GM12878 (cell line): ENCODE results near the gene SHB. TPM values are rescaled to one million over a fixed set of nuclear protein-coding genes. Genes with fewer than 3 reads are reported as not detected.

Experiments
- IRF4 ChIP-seq: IDR thresholded peaks from 2 replicates; pipeline ENCODE4 v1.6.1; 2011; ENCODE audit warnings: low read depth, low read length
- MTA2 ChIP-seq: fragments of 450-650 bp; IDR thresholded peaks from 2 replicates; pipeline ENCODE4 v1.6.1; 2016; ENCODE audit warnings: low read depth, mild to moderate bottlenecking, moderate library complexity
- REST ChIP-seq: IDR thresholded peaks from 2 replicates; pipeline ENCODE4 v1.6.1; 2012; ENCODE audit warnings: mild to moderate bottlenecking, low read depth, low read length
- SP1 ChIP-seq: IDR thresholded peaks from one replicate; pipeline ENCODE4 v1.6.1; 2011; ENCODE audit warnings: low read depth, low read length
- SUZ12 ChIP-seq: fragments of 200-600 bp; sonication (generic); IDR thresholded peaks from one replicate; pipeline ENCODE4 v1.6.1; 2018; ENCODE audit warnings: antibody characterized with exemption, mild to moderate bottlenecking; ENCODE audit not compliant: unreplicated experiment
- ZBTB33 ChIP-seq: fragments of 450-650 bp; IDR thresholded peaks from 2 replicates; pipeline ENCODE4 v1.6.1; 2017; ENCODE audit warnings: mild to moderate bottlenecking
- ZNF384 ChIP-seq: IDR thresholded peaks from 2 replicates; pipeline ENCODE4 v1.6.1; 2012; ENCODE audit warnings: low read depth, mild to moderate bottlenecking, low read length, improper control_type of control experiment, borderline replicate concordance
- polyA plus RNA-seq, 11 experiments: library from polyadenylated mRNA; depleted of rRNA in 4 of 11; unstranded in 6 of 11; stranded (reverse) in 5 of 11; fragments of >200 nt; fragmentation: Nextera tagmentation in 4 of 11; fragmentation: Illumina TruSeq in 1 of 11; extraction: Ambion mirVana in 4 of 11; extraction: Trizol in 1 of 11; gene quantifications; 1 replicate in 1 of 11; 2 replicates in 10 of 11; pipeline versions ENCODE4 v1.2.1 to v1.2.3, GENCODE V29; 2011 to 2016; ENCODE audit warnings: inconsistent platforms in 2 of 11, missing spikeins in 2 of 11, low read depth in 1 of 11
- total RNA-seq, 4 experiments: library from RNA; depleted of rRNA in 3 of 4; stranded (reverse); fragments of >200 nt in 3 of 4; fragmentation: Illumina TruSeq in 1 of 4; extraction: Trizol in 1 of 4; gene quantifications; 2 replicates each; pipeline versions ENCODE4 v1.2.1 to v1.2.3, GENCODE V29; 2013 to 2021

Gene SHB
- total and polyA plus RNA-seq, 10 of the 15 experiments (the other 5 are each of a cell fraction or from before 2014, with no cell fraction given) = 0.29 to 6.2 (median 1.3) TPM

DNA sequence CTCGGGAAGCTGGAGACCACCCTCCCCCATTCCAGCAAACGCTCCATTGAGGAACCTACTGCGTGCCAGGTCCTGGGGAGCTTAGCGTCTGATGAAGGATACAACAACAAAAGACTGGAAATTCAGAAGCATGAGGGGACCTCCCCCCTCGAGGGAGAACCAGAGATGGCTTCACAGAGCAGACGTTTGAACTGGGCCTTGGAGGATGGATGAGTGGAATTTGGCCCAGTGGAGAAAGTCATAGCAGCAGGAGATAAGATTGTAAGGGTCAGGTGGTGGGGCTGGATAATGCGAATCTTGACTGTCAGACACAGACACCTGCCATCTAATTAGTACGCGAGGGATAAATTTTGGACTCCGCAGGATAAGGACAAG is 163.9 kb downstream of the SHB start (continued):
- TF ChIP-seq IRF4 = no peak
- TF ChIP-seq ZNF384 = no peak
- no peak for TF ChIP-seq SUZ12
- TF ChIP-seq SP1 = no peak
- no peak for TF ChIP-seq ZBTB33
- no peak for TF ChIP-seq MTA2
- no peak for TF ChIP-seq REST
